Mesendoderm (in vitro differentiated cells): ENCODE data around the gene C3.

Experiments
- DNase-seq: peaks from one replicate; pipeline ENCODE4 v3.0.0; 2013
- H2AK5ac ChIP-seq: 2 replicates; pipeline ENCODE4 v1.6.1; 2013; ENCODE audit warnings: low read length, inconsistent platforms
- H2BK120ac ChIP-seq: 2 replicates; pipeline ENCODE4 v1.6.1; 2013; ENCODE audit warnings: low read depth, mild to moderate bottlenecking, low read length, moderate library complexity, mixed read lengths
- H2BK15ac ChIP-seq: replicated peaks from 2 replicates; pipeline ENCODE4 v1.6.1; 2013; ENCODE audit warnings: low read depth, mild to moderate bottlenecking, moderate library complexity
- H2BK5ac ChIP-seq: 2 replicates; pipeline ENCODE4 v1.6.1; 2013; ENCODE audit warnings: low read length, inconsistent platforms
- H3K18ac ChIP-seq: 2 replicates; pipeline ENCODE4 v1.6.1; 2013; ENCODE audit warnings: mild to moderate bottlenecking, low read length, mixed read lengths
- H3K23ac ChIP-seq: one replicate; pipeline ENCODE4 v1.6.1; 2013; ENCODE audit warnings: low read length
- H3K27ac ChIP-seq: 2 replicates; pipeline ENCODE4 v1.5.1; 2013; ENCODE audit warnings: low read depth, mild to moderate bottlenecking, inconsistent platforms, low read length, moderate library complexity
- H3K27me3 ChIP-seq: 2 replicates; pipeline ENCODE4 v1.6.1; 2013; ENCODE audit warnings: low read length, control low read depth, mild to moderate bottlenecking, inconsistent platforms; ENCODE audit not compliant: insufficient read depth, poor library complexity
- H3K36me3 ChIP-seq: 2 replicates; pipeline ENCODE4 v1.6.1; 2013; ENCODE audit warnings: low read length, inconsistent platforms; ENCODE audit not compliant: control insufficient read depth, insufficient read depth
- H3K4ac ChIP-seq: one replicate; pipeline ENCODE4 v1.6.1; 2013; ENCODE audit warnings: low read depth, mild to moderate bottlenecking, low read length, moderate library complexity
- H3K4me1 ChIP-seq: 2 replicates; pipeline ENCODE4 v1.6.1; 2013; ENCODE audit warnings: low read depth, low read length, inconsistent platforms; ENCODE audit not compliant: control insufficient read depth
- H3K4me2 ChIP-seq: 2 replicates; pipeline ENCODE4 v1.6.1; 2013; ENCODE audit warnings: low read length
- H3K4me3 ChIP-seq: 2 replicates; pipeline ENCODE4 v1.5.1; 2013; ENCODE audit warnings: mild to moderate bottlenecking, low read length
- H3K56ac ChIP-seq: one replicate; pipeline ENCODE4 v1.6.1; 2013; ENCODE audit warnings: low read length
- H3K79me1 ChIP-seq: 2 replicates; pipeline ENCODE4 v1.6.1; 2013; ENCODE audit warnings: low read length, inconsistent platforms
- H3K79me2 ChIP-seq: 2 replicates; pipeline ENCODE4 v1.6.1; 2013; ENCODE audit warnings: mild to moderate bottlenecking, low read length; ENCODE audit not compliant: control insufficient read depth, insufficient read depth
- H3K9ac ChIP-seq: 2 replicates; pipeline ENCODE4 v1.6.1; 2013; ENCODE audit warnings: low read length, inconsistent platforms
- H4K5ac ChIP-seq: one replicate; pipeline ENCODE4 v1.6.1; 2013; ENCODE audit warnings: low read length
- H4K8ac ChIP-seq: one replicate; pipeline ENCODE4 v1.6.1; 2013; ENCODE audit warnings: low read depth, mild to moderate bottlenecking, control low read depth, low read length, moderate library complexity
- WGBS: extraction: QIAGEN DNeasy Blood & Tissue Kit; methylation state at CpG from one replicate; pipeline ENCODE4 v1.1.7; 2013; ENCODE audit warnings: low lambda C conversion rate, missing lambda C conversion rate; ENCODE audit not compliant: insufficient coverage; ENCODE audit errors: extremely low coverage; 5-methylcytosine and 5-hydroxymethylcytosine counted together

C3 gene

GRCh38 chr19:6743066-6743465 is 22.6 kb upstream of the C3 start:
- no peak overlapping the region for H2BK5ac ChIP-seq
- peak overlapping the region; percentile 43 for H3K9ac ChIP-seq
- no peak overlapping the region for H3K4me2 ChIP-seq
- no peaks in the 10 kb centered on the region for H3K27me3 ChIP-seq
- no peak overlapping the region for H2AK5ac ChIP-seq
- peak; percentile 51 for DNase-seq
- no peak overlapping the region for H3K4me3 ChIP-seq
- no peak overlapping the region for H2BK15ac ChIP-seq
- no CpG with 5 or more reads among the region's 7 CpGs for WGBS
- H3K4ac ChIP-seq = no peak overlapping the region
- no peak overlapping the region for H4K8ac ChIP-seq
- H3K23ac ChIP-seq = no peak overlapping the region
- H3K18ac ChIP-seq = no peak overlapping the region
- H3K79me1 ChIP-seq = peaks cover 14% of the 10 kb centered on the region
- H3K4me1 ChIP-seq = peaks cover 7% of the 10 kb centered on the region
- H4K5ac ChIP-seq = no peak overlapping the region
- peaks cover 23% of the 10 kb centered on the region for H3K36me3 ChIP-seq
- no peak overlapping the region for H2BK120ac ChIP-seq
- H3K56ac ChIP-seq = peak overlapping the region; percentile 53
- peaks cover 35% of the 10 kb centered on the region for H3K79me2 ChIP-seq
- H3K27ac ChIP-seq = peak overlapping the region; percentile 40

- Histone ChIP-seq H4K5ac (no peak overlapping the region), H3K27me3 (no peaks in the 10 kb centered on the region), H2BK15ac (no peak overlapping the region), H3K4me2 (peak overlapping the region; percentile 72), H2BK120ac (peak overlapping the region; percentile 63), H3K79me1 (peaks cover 14% of the 10 kb centered on the region), H3K4me1 (peaks cover 8% of the 10 kb centered on the region), H2AK5ac (no peak overlapping the region), H3K36me3 (peaks cover 11% of the 10 kb centered on the region), H3K56ac (peak overlapping the region; percentile 88), H3K18ac (peak overlapping the region; percentile 86), H3K27ac (peak overlapping the region; percentile 73), H3K79me2 (peaks cover 38% of the 10 kb centered on the region), H4K8ac (no peak overlapping the region), H3K4ac (peak overlapping the region; percentile 90), H3K4me3 (peak overlapping the region; percentile 75), H2BK5ac (no peak overlapping the region), H3K23ac (peak overlapping the region; percentile 83), H3K9ac (peak overlapping the region; percentile 88)
- no CpG with 5 or more reads among the region's 46 CpGs for WGBS
- peak; percentile 62 for DNase-seq
Measured at GRCh38 chr19:6740589-6741343, 20.3 kb upstream of the C3 start.

- peak overlapping the region; percentile 86 for H3K18ac ChIP-seq
- peaks cover 39% of the 10 kb centered on the region for H3K79me2 ChIP-seq
- H3K9ac ChIP-seq = peak overlapping the region; percentile 88
- no peak overlapping the region for H4K5ac ChIP-seq
- H3K79me1 ChIP-seq = peaks cover 14% of the 10 kb centered on the region
- peak overlapping the region; percentile 63 for H2BK120ac ChIP-seq
- no CpG with 5 or more reads among the region's 34 CpGs for WGBS
- H2AK5ac ChIP-seq = no peak overlapping the region
- no peak overlapping the region for H2BK15ac ChIP-seq
- H3K4me2 ChIP-seq = peak overlapping the region; percentile 49
- peak overlapping the region; percentile 88 for H3K56ac ChIP-seq
- H3K27me3 ChIP-seq = no peaks in the 10 kb centered on the region
- H3K36me3 ChIP-seq = peaks cover 7% of the 10 kb centered on the region
- H3K4me3 ChIP-seq = peak overlapping the region; percentile 75
- no peak overlapping the region for H4K8ac ChIP-seq
- peaks cover 8% of the 10 kb centered on the region for H3K4me1 ChIP-seq
- peak; percentile 64 for DNase-seq
- peak overlapping the region; percentile 90 for H3K4ac ChIP-seq
- H3K27ac ChIP-seq = peak overlapping the region; percentile 73
- peak overlapping the region; percentile 83 for H3K23ac ChIP-seq
- peak overlapping the region; percentile 71 for H2BK5ac ChIP-seq
Measured at GRCh38 chr19:6739883-6740588, 19.6 kb upstream of the C3 start.

DNA sequence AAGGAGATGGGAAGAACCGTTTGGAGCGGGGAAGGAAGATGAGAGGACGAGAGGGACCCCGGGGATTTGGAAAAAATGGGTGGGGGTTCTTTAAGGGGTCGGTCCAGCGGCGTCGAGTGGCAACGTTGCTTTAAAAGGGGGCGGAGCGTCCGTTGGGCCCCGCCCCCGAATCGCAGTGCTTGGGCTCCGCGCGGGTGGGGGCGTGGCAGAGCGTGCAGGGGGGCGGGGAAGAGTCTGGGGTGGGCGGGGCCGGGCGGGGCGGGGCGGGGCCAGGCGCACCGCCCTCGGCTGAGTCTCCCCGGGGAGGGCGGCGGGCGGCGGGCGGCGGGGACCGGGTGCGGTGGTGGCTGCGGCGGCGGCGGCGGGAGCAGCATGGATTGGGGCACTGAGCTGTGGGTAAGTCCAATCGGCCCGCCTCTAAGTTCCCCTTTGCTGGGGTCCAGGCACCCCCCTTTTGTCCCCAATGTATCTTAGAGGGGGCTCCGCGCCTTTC is 19.0 kb upstream of the C3 start, which contains the start of gene TRIP10:
Gene TRIP10 (plus strand): TSS at position 291 of the 493 bp plus-strand sequence. CDS start 82 bp downstream, at position 373.
- peak within 1 kb of the TSS; percentile 95 for H3K27ac ChIP-seq
- H3K79me1 ChIP-seq = peaks cover 12% of the 10 kb centered on the region
- H3K4ac ChIP-seq = peak within 1 kb of the TSS; percentile 95
- DNase-seq = peak; percentile 85
- peak within 1 kb of the TSS; percentile 99 for H3K18ac ChIP-seq
- H2AK5ac ChIP-seq = no peak within 1 kb of the TSS
- H3K36me3 ChIP-seq = peaks cover 5% of the 10 kb centered on the region
- H2BK5ac ChIP-seq = peak within 1 kb of the TSS; percentile 99
- peaks cover 39% of the 10 kb centered on the region for H3K79me2 ChIP-seq
- H3K4me1 ChIP-seq = peaks cover 8% of the 10 kb centered on the region
- H3K56ac ChIP-seq = peak within 1 kb of the TSS; percentile 93
- H3K23ac ChIP-seq = peak within 1 kb of the TSS; percentile 83
- no peaks in the 10 kb centered on the region for H3K27me3 ChIP-seq
- H4K8ac ChIP-seq = peak within 1 kb of the TSS; percentile 98
- H3K4me3 ChIP-seq = peak within 1 kb of the TSS; percentile 75
- H4K5ac ChIP-seq = peak within 1 kb of the TSS; percentile 3
- peak within 1 kb of the TSS; percentile 49 for H3K4me2 ChIP-seq
- no CpG with 5 or more reads among the region's 47 CpGs for WGBS
- H3K9ac ChIP-seq = peak within 1 kb of the TSS; percentile 92
- H2BK120ac ChIP-seq = peak within 1 kb of the TSS; percentile 92
- no peak within 1 kb of the TSS for H2BK15ac ChIP-seq

DNA sequence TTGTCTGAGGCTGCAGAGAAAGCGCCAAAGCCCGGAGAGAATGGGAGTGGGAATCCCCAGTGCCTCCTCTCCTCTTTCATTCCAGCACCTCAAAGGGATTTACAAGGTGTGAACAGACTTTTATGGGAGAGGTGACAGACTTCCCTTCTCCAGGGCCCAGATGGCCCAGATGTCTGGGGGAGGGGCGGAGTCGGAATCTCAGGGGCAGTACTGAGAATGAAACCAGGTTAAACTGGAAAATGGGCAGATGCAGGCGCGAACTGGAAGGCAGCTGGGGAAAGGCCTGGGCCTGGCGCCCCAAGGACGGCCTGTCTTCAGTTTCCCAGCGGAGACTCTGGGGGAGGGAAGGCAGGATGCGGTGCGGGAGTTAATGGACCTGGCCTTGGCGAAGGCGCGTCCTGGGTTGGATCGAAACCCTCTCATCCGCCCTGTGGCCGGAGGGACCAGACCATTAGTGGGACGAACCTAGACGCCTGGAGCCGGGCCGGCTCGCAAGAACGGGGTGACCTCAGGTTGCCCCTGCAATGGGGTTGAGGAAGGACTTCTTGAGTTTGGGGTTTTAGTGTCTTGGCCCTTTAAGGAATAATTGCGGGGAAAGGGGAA is 18.4 kb upstream of the C3 start:
- H3K18ac ChIP-seq = peak overlapping the region; percentile 99
- H3K4me1 ChIP-seq = peaks cover 8% of the 10 kb centered on the region
- H3K4me2 ChIP-seq = peak overlapping the region; percentile 37
- H2AK5ac ChIP-seq = no peak overlapping the region
- no peak overlapping the region for H2BK15ac ChIP-seq
- H3K4me3 ChIP-seq = peak overlapping the region; percentile 24
- peak overlapping the region; percentile 93 for H3K56ac ChIP-seq
- H4K5ac ChIP-seq = no peak overlapping the region
- peak overlapping the region; percentile 92 for H3K9ac ChIP-seq
- peaks cover 3% of the 10 kb centered on the region for H3K36me3 ChIP-seq
- H2BK5ac ChIP-seq = peak overlapping the region; percentile 99
- no CpG with 5 or more reads among the region's 24 CpGs for WGBS
- peak overlapping the region; percentile 98 for H4K8ac ChIP-seq
- H3K27me3 ChIP-seq = no peaks in the 10 kb centered on the region
- peak overlapping the region; percentile 91 for H3K4ac ChIP-seq
- peaks cover 10% of the 10 kb centered on the region for H3K79me1 ChIP-seq
- H2BK120ac ChIP-seq = peak overlapping the region; percentile 1
- DNase-seq = peak; percentile 98
- H3K27ac ChIP-seq = peak overlapping the region; percentile 95
- peaks cover 36% of the 10 kb centered on the region for H3K79me2 ChIP-seq
- no peak overlapping the region for H3K23ac ChIP-seq
